ENCODE data around the gene CDX1. TPM values are rescaled to one million over a fixed set of nuclear protein-coding genes. Genes with fewer than 3 reads are reported as not detected.

CDX1 gene
- total RNA-seq, 1 experiment from 2014 or later: 0.29 TPM

DNA sequence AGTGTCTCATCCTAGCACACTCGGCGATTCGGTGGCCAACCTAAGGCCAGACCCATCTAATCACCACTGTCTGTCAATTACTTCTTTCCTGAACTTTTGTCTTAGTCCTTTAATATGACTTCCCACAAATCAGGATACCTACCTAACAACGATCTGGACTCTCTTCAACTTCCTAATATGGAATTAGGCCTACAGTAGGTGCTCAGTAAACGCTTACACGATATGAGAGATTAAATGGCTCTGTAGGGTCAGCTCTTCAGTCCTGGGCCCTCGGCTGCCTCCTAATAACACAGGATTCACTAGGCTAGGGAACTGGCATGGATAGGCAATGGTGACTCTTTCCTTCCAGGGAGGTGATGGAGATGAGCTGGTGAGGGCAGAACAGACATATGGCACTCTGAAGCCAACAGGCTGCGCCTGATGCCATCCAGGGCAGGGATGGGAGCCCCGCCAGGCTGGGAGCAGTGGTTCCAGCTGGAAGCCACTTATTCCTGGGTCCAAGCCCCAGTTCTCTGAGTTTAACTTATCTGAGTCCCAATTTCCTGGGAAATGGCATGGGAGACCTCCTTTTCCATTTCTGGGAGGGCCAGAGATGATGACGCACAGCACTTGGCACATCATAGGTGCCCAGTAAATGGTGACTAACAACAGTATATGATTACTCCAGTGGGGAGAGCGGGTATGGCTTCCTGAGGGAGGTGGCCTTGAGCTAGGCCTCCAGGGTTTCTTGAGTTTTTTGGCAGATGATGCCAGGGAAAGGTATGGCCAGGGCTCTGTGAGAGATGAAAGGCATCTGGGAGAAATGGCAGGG, 18.3 kb upstream of the CDX1 start:
- Histone ChIP-seq H3K9me3 (0 out of 2 replicates have a peak, but pooled peaks cover 2% of the 10 kb centered on the region), H3K4me1 (peaks cover 31% of the 10 kb centered on the region), H3K27me3 (replicated peaks; ENCODE audit: control insufficient read depth, insufficient read depth, low read length) (no peaks in the 10 kb centered on the region), H3K36me3 (ENCODE audit: control insufficient read depth, insufficient read depth, low read length) (no peaks in the 10 kb centered on the region), H3K4me3 (ENCODE audit: low read depth, low read length) (no peak overlapping the region)
- DNase-seq: no peak
- Mint-ChIP-seq H3K27me3 (ENCODE audit: insufficient read depth, unreplicated experiment) (no peaks in the 10 kb centered on the region), H3K4me3 (ENCODE audit: unreplicated experiment) (no peak overlapping the region), H3K9me3 (ENCODE audit: unreplicated experiment) (no peaks in the 10 kb centered on the region), H3K4me1 (ENCODE audit: low read depth, unreplicated experiment) (peaks cover 35% of the 10 kb centered on the region), H3K36me3 (ENCODE audit: insufficient read depth, unreplicated experiment) (no peaks in the 10 kb centered on the region), H3K27ac (ENCODE audit: unreplicated experiment) (no peak overlapping the region)
- TF ChIP-seq, protein P1, sequence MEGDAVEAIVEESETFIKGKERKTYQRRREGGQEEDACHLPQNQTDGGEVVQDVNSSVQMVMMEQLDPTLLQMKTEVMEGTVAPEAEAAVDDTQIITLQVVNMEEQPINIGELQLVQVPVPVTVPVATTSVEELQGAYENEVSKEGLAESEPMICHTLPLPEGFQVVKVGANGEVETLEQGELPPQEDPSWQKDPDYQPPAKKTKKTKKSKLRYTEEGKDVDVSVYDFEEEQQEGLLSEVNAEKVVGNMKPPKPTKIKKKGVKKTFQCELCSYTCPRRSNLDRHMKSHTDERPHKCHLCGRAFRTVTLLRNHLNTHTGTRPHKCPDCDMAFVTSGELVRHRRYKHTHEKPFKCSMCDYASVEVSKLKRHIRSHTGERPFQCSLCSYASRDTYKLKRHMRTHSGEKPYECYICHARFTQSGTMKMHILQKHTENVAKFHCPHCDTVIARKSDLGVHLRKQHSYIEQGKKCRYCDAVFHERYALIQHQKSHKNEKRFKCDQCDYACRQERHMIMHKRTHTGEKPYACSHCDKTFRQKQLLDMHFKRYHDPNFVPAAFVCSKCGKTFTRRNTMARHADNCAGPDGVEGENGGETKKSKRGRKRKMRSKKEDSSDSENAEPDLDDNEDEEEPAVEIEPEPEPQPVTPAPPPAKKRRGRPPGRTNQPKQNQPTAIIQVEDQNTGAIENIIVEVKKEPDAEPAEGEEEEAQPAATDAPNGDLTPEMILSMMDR (IDR thresholded peaks at IDR 0.05; ENCODE audit: insufficient read depth in 1 of 2, low read depth in 1 of 2, low read length in 1 of 2, severe bottlenecking in 1 of 2, unreplicated experiment in 1 of 2): no peak
- intact Hi-C loops (cut with micrococcal nuclease; ENCODE audit: unreplicated experiment): no loop called here
- BruUV-seq (replicated peaks): no TSS peak
- POLR2A ChIA-PET: no interaction called here
- CTCF ChIA-PET: interaction anchor here (0.6 kb wide), 1 partner anchor 139 kb away, joined by 3 read pairs; no protein-coding TSS in a partner anchor

DNA sequence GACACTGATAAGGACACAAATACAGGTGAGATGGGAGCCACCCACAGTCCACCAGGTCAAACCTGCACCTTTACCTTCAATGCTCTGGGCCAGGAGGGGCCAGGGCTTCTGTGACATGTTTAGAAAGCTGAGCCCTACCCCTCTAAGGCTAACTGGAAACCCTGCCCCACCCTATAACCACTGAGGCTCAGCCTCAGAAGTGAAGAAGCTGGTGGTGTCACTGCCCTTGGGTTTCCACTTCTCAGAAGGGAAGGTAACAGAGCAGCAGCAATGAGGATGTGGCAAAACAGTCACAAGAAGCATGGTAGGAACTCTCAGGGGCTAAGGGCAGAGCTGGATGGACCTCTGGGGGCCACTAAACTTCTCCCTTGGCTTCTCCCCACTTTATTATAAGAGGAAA, 17.0 kb upstream of the CDX1 start:
- Mint-ChIP-seq H3K27me3 (ENCODE audit: insufficient read depth, unreplicated experiment) (no peaks in the 10 kb centered on the region), H3K9me3 (ENCODE audit: unreplicated experiment) (no peaks in the 10 kb centered on the region), H3K27ac (ENCODE audit: unreplicated experiment) (no peak overlapping the region), H3K36me3 (ENCODE audit: insufficient read depth, unreplicated experiment) (no peaks in the 10 kb centered on the region), H3K4me1 (ENCODE audit: low read depth, unreplicated experiment) (peaks cover 36% of the 10 kb centered on the region), H3K4me3 (ENCODE audit: unreplicated experiment) (no peak overlapping the region)
- CTCF ChIA-PET: no interaction called here
- no peaks in the 10 kb centered on the region for H3K36me3 ChIP-seq (ENCODE audit: control insufficient read depth, insufficient read depth, low read length)
- no TSS peak for BruUV-seq (replicated peaks)
- 0 out of 2 replicates have a peak, but pooled peaks cover 2% of the 10 kb centered on the region for H3K9me3 ChIP-seq
- TF ChIP-seq, protein P1 (IDR thresholded peaks at IDR 0.05; ENCODE audit: insufficient read depth in 1 of 2, low read depth in 1 of 2, low read length in 1 of 2, severe bottlenecking in 1 of 2, unreplicated experiment in 1 of 2): no peak
- POLR2A ChIA-PET: interaction anchor here (0.7 kb wide), 1 partner anchor 574 kb away, joined by 4 read pairs; no protein-coding TSS in a partner anchor
- H3K4me3 ChIP-seq (ENCODE audit: low read depth, low read length): no peak overlapping the region
- intact Hi-C loops (cut with micrococcal nuclease; ENCODE audit: unreplicated experiment): no loop called here
- peaks cover 18% of the 10 kb centered on the region for H3K4me1 ChIP-seq
- no peaks in the 10 kb centered on the region for H3K27me3 ChIP-seq (replicated peaks; ENCODE audit: control insufficient read depth, insufficient read depth, low read length)
- DNase-seq: no peak

DNA sequence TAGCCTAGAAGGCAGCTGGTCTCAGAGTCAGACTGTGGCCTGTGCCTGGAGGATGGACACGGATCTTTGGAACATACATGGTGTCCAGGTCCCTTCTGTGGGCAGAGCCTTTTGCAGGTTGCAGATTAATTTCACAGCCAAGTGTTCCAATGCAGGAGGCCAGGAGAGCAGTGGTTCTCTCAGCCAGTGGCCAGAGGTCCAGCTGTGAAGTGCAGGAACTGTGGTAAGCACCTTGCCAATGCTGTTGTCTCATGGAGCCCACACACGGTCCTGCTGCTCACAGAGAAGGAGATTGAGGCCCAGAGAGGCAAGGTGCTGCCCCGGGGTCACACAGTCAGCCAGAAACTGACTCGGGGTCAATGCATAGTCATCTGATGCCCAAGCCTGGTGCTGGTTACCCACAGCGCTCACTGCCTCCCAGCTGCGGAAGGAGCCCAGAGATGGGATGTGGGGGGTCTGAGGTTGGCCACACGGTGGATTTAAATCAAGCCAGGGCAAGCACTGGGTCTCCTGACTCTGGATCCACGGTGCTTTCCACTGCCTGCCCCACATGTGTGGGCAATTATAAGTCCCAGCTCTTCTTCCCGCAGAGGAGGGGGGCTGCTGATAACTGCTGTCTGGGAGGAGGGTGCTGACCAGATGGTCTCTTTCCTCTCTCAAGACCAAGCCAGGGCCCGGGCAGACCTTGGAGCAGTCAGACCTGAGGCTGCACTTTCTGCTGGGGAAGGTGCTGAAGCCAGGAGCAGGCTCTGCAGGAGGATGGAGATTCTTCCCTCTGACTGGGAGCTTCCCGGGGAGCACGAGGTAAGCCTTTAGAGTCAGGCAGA, 13.7 kb upstream of the CDX1 start:
- no peak overlapping the region for H3K4me3 ChIP-seq (ENCODE audit: low read depth, low read length)
- no peak overlapping the region for H3K4me3 Mint-ChIP-seq (ENCODE audit: unreplicated experiment)
- 0 out of 2 replicates have a peak, but pooled peaks cover 2% of the 10 kb centered on the region for H3K9me3 ChIP-seq
- no peaks in the 10 kb centered on the region for H3K27me3 Mint-ChIP-seq (ENCODE audit: insufficient read depth, unreplicated experiment)
- H3K36me3 Mint-ChIP-seq (ENCODE audit: insufficient read depth, unreplicated experiment): no peaks in the 10 kb centered on the region
- H3K27me3 ChIP-seq (replicated peaks; ENCODE audit: control insufficient read depth, insufficient read depth, low read length): no peaks in the 10 kb centered on the region
- ChIA-PET CTCF (no interaction called here), POLR2A (no interaction called here)
- H3K4me1 ChIP-seq: peaks cover 6% of the 10 kb centered on the region; the same call in 1 of the 2 replicates
- TF ChIP-seq, protein P1 (IDR thresholded peaks at IDR 0.05; ENCODE audit: insufficient read depth in 1 of 2, low read depth in 1 of 2, low read length in 1 of 2, severe bottlenecking in 1 of 2, unreplicated experiment in 1 of 2): no peak
- H3K27ac Mint-ChIP-seq (ENCODE audit: unreplicated experiment): no peak overlapping the region
- no peaks in the 10 kb centered on the region for H3K9me3 Mint-ChIP-seq (ENCODE audit: unreplicated experiment)
- peaks cover 23% of the 10 kb centered on the region for H3K4me1 Mint-ChIP-seq (ENCODE audit: low read depth, unreplicated experiment)
- intact Hi-C loops (cut with micrococcal nuclease; ENCODE audit: unreplicated experiment): no loop called here
- BruUV-seq (replicated peaks): no TSS peak
- no peaks in the 10 kb centered on the region for H3K36me3 ChIP-seq (ENCODE audit: control insufficient read depth, insufficient read depth, low read length)
- no peak for DNase-seq

Data from Caco-2 (cell line).